CD1c-positive myeloid dendritic cell (primary cell): ENCODE results near the gene HEMGN.
"Not testable (repeated sequence)": the region's sequence is repeated elsewhere in the genome, so short reads cannot be mapped to it uniquely, and the experiment has no call there.

Experiments
- DNase-seq: peaks from one replicate; pipeline ENCODE4 v3.0.0-alpha.2; 2016; ENCODE audit errors: extremely low spot score

HEMGN gene, protein sequence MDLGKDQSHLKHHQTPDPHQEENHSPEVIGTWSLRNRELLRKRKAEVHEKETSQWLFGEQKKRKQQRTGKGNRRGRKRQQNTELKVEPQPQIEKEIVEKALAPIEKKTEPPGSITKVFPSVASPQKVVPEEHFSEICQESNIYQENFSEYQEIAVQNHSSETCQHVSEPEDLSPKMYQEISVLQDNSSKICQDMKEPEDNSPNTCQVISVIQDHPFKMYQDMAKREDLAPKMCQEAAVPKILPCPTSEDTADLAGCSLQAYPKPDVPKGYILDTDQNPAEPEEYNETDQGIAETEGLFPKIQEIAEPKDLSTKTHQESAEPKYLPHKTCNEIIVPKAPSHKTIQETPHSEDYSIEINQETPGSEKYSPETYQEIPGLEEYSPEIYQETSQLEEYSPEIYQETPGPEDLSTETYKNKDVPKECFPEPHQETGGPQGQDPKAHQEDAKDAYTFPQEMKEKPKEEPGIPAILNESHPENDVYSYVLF

GRCh38 chr9:97938081-97938644 is at the start of gene HEMGN:
TSS of gene HEMGN (minus strand) at chr9:97938172. CDS start at chr9:97938136, 36 bp downstream.
- no peak for DNase-seq

DNA sequence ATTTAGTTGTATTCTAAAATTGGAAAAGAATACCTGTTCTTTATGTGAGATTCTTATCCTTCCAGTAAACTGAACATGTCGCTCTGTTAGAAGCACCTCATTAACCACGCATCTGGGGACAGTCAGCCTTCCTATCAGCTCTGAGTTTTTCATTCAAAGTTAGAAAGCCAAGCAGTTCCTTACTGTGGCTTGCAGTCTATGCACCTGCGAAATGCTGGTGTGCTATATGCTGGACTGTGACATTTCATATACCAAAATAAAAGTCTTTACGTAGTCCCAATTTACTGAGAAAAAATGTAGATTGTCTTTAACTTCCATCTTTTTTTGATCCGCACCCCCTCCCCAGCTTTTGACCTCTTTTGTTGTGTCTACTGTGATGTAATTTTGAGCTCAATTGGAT is 49.5 kb upstream of the HEMGN start:
- no peak for DNase-seq

- DNase-seq: peak; percentile 4
These were observed 47.3 kb upstream of the HEMGN start for GRCh38 chr9:97985058-97985861.

DNA sequence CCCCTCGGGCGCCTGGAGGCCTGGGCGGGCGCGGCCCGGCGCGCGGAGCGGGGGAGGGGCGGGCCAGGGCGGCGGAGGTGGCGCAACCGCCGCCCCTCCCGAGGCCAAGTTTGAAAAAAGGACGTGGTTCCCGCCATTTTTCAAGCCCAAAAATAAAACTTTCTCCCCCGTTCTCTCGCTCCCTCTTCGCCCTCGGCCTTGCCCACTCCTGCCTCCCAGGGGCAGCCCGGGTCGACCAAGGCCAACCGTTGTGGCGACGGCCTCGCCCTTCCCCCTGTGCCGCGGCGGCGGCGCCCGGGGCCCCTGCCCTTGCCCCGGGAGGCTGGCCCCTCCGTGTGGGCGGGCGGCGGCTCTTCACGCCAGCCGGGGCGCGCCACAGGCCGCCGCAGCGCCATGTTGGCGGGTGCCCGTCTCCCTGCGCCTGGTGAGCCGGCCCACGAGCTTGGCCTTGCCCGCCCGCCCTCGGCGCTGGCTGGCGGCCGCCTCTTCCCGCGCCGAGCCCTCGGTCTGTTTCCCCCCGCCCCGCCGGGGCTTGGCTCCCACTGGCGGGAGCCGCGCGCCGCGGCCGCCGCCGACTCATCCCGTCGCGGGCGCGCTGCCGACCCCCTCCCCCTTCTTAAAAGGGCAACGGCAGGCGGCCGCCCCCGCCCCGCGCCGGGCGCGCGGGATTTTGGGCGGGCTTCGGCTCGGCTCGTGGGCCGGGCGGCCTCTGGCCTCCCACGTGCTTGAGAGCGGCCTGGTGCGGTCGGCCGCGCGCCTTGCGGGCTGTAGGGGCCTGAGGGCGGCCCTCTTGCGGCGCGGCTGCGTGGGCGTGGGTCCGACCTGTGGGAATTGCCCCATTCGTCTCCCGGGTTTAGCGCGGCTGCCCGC is 46.5 kb upstream of the HEMGN start:
- DNase-seq: peak; percentile 90

DNA sequence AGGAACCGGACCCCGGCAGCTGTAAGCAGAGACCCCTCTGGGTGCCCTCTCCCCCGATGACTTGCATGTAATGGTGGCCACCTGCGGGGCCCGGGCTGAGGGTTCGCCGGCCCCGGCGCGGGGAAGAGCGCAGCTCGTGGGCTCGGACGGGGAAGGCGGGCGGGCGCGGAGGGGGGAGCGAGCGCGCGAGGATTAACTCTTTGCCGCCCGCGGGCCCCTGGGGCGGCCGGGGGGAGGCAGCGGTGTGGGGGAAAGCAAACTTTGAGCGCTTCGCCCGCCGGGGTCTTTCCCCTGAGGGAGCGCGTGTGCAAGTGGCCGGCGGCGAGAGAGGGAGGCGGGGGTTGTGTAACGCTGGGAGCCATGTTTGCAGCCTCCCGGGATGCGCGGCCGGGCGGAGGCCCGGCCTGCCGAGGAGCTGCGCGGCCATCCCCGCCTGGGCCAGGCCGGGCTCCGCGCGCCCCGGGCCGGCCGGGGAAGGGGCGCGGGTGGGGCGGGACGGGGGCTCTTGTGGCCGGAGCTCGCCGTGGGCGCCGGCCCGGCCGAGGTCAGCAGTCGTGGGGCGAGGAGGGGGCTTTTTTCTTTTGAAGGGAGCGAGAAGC is 45.7 kb upstream of the HEMGN start:
- peak; percentile 57 for DNase-seq

GRCh38 chr9:97982683-97983588 is 45.0 kb upstream of the HEMGN start, which contains the start of gene ANP32B:
TSS of gene ANP32B (plus strand) at chr9:97983341. CDS start at chr9:97983556, 215 bp downstream.
- DNase-seq: peak; percentile 96

GRCh38 chr9:97981846-97982682 is 44.1 kb upstream of the HEMGN start:
- no peak for DNase-seq

DNA sequence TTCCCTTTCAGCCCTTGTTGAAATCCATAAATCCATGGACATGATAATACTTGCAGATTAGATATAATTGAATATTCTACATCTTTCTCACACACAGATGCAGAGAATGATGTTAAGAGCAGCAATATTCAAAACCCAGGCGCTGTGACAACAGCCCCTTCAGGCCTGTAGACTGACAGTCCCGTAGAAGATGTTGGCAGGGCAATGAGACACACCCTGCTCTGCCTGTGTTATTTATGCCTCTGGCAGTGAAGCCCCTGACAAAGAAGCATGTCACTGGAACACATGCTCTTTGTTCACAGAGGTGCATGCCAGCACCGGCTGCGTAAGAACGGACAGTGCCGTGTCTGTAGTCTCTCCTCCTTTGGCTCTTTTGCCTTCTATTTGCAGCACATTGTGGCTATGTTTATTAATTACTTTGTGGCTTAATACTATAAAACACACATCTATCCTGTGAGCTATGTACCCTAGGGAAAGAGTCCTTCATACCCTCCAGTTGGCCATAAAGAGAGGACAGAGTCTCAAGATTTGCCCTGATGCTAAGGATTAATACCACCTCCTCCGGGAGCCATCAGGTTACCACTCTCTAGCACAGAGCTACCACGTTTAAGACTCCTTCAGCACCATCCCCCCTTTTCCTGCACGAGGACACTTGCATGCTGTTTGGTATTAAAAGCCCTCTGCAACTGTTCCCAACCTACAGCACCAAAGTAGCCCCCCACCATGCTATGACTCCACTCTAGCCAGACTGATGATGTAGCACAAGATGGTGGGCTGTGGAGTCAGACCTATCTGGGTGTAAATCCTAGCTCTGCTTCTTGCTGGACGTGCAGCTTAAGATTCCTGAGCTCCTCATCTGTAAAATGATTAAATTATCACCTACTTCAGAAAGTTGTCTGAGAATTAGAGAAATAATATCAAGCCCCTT is 43.2 kb upstream of the HEMGN start:
- DNase-seq: no peak

- DNase-seq: no peak
These were observed 42.5 kb upstream of the HEMGN start for GRCh38 chr9:97980479-97980803.

DNA sequence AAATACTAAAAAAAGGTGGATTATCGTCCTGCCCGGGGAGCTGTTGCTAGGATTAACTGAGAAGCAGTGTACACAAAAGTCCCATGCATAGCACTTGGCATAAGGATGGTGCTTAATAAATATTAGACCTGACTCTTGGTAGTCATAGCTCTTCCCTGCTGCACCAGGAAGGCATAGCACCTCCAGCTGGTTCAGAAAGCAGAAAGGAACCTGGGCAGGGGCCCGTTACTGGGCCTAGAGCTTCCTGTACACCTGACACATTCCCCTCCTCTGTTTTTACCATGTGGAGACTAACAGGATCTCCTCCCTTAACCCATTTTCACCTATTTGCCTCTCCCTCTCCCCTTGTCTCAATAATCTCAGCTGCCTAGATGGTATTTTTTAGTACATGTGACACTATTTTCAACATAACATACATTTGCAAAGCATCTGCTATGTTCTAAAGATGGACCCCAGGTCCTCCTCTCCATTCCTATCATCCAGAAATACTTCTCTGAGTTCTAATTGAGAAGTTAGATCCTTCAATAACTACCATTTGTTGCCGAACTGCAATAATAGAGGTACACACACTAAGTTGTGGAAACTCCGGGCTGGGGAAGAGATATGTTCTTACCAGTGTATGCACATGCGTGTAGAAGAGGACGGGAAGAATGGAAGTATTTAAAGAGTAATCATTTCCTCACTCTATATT is 42.0 kb upstream of the HEMGN start:
- DNase-seq: no peak

DNA sequence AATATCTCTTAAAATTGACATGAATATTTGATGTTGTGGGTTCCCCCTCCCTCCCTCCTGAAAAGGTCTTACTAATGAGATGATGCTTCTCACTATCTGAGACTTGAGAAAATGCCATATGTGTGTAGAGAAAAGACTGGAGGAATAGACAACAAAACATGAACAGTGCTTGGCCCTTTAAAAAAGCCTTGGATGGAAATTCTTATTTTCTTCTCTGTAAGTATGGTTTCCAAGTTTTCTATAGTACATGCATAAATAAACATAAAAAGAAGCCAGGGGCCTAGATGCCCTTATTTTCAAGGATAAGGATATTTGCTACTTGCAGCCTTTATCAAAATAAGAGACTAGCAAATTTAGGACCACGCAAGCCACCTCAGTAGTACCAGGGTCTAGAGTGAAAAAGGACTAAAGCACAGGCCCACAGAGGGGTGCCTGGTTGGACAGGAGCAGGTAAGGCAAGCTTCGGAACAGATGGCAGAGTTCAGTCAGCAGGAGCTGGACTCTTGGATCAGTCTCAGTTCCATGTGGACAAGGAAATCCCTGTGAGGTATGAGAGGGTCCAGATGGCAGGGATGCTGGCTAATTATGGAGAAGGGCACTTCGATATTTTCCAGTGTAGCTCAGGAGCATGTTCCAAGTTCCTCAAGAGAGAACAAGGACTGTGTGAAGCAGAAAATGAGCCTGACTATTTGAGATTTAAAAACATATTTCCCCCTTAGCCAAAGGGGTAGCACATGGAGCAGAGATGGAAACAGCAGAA is 40.6 kb upstream of the HEMGN start:
- DNase-seq: no peak

- DNase-seq: not testable (repeated sequence)
These were observed 38.7 kb upstream of the HEMGN start for GRCh38 chr9:97976633-97977032.

DNA sequence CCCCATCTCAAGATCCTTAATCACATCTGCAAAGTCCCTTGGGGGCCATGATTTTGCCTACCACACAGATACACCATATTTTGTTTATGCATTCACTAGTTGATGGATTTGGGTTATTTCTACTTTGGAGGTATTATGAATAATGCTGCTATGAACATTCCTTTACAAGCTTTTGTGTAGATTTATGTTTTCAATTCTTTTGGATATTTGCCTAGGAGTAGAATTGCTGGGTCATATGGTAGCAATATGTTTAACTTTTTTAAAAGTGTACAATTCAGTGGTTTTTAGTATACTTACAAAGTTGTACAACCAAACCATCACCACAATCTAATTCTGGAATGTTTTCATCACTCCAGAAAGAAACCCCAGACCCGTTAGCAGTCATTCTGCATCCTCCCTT is 37.4 kb upstream of the HEMGN start:
- DNase-seq: no peak

DNA sequence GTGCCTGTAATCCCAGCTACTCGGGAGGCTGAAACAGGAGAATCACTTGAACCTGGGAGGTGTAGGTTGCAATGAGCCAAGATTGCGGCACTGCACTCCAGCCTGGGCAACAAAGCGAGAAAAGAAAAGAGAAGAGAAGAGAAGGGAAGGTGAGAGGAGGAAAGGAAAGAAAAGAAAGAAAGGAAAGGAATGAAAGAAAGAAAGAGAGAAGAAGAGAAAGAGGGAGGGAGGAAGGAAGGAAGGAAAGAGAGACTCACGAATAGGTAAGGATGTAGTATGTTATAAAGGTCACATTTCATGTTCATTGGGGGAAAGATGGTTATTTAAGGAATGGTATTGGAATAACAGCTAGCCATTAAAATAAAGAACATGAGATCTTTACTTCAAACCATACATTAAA is 34.8 kb upstream of the HEMGN start:
- DNase-seq: no peak

- DNase-seq: no peak
These were observed 32.2 kb upstream of the HEMGN start for GRCh38 chr9:97970165-97970564.

- DNase-seq: no peak
These were observed 31.0 kb upstream of the HEMGN start for GRCh38 chr9:97969014-97969413.

GRCh38 chr9:97966493-97966892 is 28.5 kb upstream of the HEMGN start:
- DNase-seq: no peak
